PC-3 (cell line): ENCODE results near the gene GPR12. TPM values are rescaled to one million over a fixed set of nuclear protein-coding genes. Genes with fewer than 3 reads are reported as not detected.

Experiments
- ATAC-seq: fragments of 200-7000 bp; cut with Tn5 transposase; 2 replicates; pipeline ENCODE4 v1.9.1; 2020; ENCODE audit warnings: mild to moderate bottlenecking, moderate library complexity
- BruUV-seq: library from RNA; stranded (reverse); fragments of 400-500 nt; replicated peaks from 2 replicates; lab custom pipeline; 2021; lab: Mats Ljungman, UMichigan
- CTCF ChIA-PET: fragments of 300-600 bp; sonication (Branson Sonifier 250); formaldehyde crosslinking; loops from one replicate; lab custom pipeline; 2022; ENCODE audit warnings: antibody characterized with exemption; lab: Charles Lee
- POLR2A ChIA-PET: fragments of 300-600 bp; sonication (Branson Sonifier 250); formaldehyde crosslinking; loops from one replicate; lab custom pipeline; 2022; ENCODE audit warnings: antibody characterized with exemption; ENCODE audit not compliant: unreplicated experiment; lab: Charles Lee
- DNase-seq: peaks from one replicate; pipeline ENCODE4 v3.0.0-alpha.2; 2015
- H2AFZ ChIP-seq: fragments of 300-600 bp; sonication (generic); 2 replicates; pipeline ENCODE4 v1.6.0; 2016; ENCODE audit warnings: antibody characterized with exemption, low read length
- H3F3A ChIP-seq: fragments of 300-600 bp; sonication (generic); one replicate; pipeline ENCODE4 v1.6.0; 2017; ENCODE audit warnings: antibody characterized with exemption, low read length, control low read depth, mild to moderate bottlenecking; ENCODE audit not compliant: unreplicated experiment
- H3K27ac ChIP-seq: fragments of 300-600 bp; sonication (generic); 2 replicates; pipeline ENCODE4 v1.5.1; 2016; ENCODE audit warnings: mild to moderate bottlenecking, low read length
- H3K27me3 ChIP-seq: fragments of 300-600 bp; sonication (generic); 2 replicates; pipeline ENCODE4 v1.6.1; 2016; ENCODE audit warnings: low read length, mixed read lengths
- H3K36me3 ChIP-seq: fragments of 300-600 bp; sonication (generic); 2 replicates; pipeline ENCODE4 v1.6.1; 2016; ENCODE audit warnings: low read depth, mixed run types, low read length, mixed read lengths
- H3K4me1 ChIP-seq: fragments of 300-600 bp; sonication (generic); 2 replicates; pipeline ENCODE4 v1.5.1; 2016; ENCODE audit warnings: low read length; ENCODE audit not compliant: insufficient read depth
- H3K4me2 ChIP-seq: fragments of 300-600 bp; sonication (generic); 2 replicates; pipeline ENCODE4 v1.6.0; 2016; ENCODE audit warnings: low read length
- H3K4me3 ChIP-seq: fragments of 300-600 bp; sonication (generic); 2 replicates; pipeline ENCODE4 v1.5.1; 2016; ENCODE audit warnings: mild to moderate bottlenecking, low read length, mixed read lengths
- H3K79me2 ChIP-seq: fragments of 300-600 bp; sonication (generic); 2 replicates; pipeline ENCODE4 v1.6.1; 2017; ENCODE audit warnings: low read length, mixed read lengths
- H3K9ac ChIP-seq: fragments of 300-600 bp; sonication (generic); 2 replicates; pipeline ENCODE4 v1.6.0; 2016; ENCODE audit warnings: mild to moderate bottlenecking, low read length
- H3K9me2 ChIP-seq: fragments of 300-600 bp; sonication (generic); replicated peaks from 2 replicates; pipeline ENCODE4 v1.6.1; 2016; ENCODE audit warnings: mixed run types, low read length, mixed read lengths
- H3K9me3 ChIP-seq: fragments of 300-600 bp; sonication (generic); 2 replicates; pipeline ENCODE4 v1.6.1; 2016; ENCODE audit warnings: low read length, mixed read lengths
- H4K20me1 ChIP-seq: fragments of 300-600 bp; sonication (generic); 2 replicates; pipeline ENCODE4 v1.6.1; 2016; ENCODE audit warnings: low read length, mixed read lengths
- EZH2 ChIP-seq: fragments of 300-600 bp; sonication (generic); IDR thresholded peaks from one replicate; pipeline ENCODE4 v1.6.1; 2017; ENCODE audit warnings: antibody characterized with exemption, mild to moderate bottlenecking, low read length; ENCODE audit not compliant: unreplicated experiment
- EZH2phosphoT487 ChIP-seq: fragments of 300-600 bp; sonication (generic); IDR thresholded peaks from 2 replicates; pipeline ENCODE4 v1.6.1; 2018; ENCODE audit warnings: mild to moderate bottlenecking, antibody characterized with exemption, low read length, borderline replicate concordance
- intact Hi-C: fragments of 100-400 bp; cut with micrococcal nuclease; formaldehyde crosslinking; loops from 2 replicates; pipeline ENCODE4 v1.9.0; 2023
- total RNA-seq: library from RNA; depleted of rRNA; stranded (reverse); fragments of >200 nt; gene quantifications from 2 replicates; pipeline ENCODE4 v1.2.3, GENCODE V29; 2014
- TF ChIP-seq, protein P1 (sequence below): fragments of 300-600 bp; sonication (generic); conservative IDR thresholded peaks from 2 replicates; pipeline ENCODE4 v1.5.1; 2017; ENCODE audit warnings: antibody characterized with exemption, low read depth, mild to moderate bottlenecking, low read length

The GPR12 gene
- total RNA-seq, 1 experiment from 2014 or later, result not detected

DNA sequence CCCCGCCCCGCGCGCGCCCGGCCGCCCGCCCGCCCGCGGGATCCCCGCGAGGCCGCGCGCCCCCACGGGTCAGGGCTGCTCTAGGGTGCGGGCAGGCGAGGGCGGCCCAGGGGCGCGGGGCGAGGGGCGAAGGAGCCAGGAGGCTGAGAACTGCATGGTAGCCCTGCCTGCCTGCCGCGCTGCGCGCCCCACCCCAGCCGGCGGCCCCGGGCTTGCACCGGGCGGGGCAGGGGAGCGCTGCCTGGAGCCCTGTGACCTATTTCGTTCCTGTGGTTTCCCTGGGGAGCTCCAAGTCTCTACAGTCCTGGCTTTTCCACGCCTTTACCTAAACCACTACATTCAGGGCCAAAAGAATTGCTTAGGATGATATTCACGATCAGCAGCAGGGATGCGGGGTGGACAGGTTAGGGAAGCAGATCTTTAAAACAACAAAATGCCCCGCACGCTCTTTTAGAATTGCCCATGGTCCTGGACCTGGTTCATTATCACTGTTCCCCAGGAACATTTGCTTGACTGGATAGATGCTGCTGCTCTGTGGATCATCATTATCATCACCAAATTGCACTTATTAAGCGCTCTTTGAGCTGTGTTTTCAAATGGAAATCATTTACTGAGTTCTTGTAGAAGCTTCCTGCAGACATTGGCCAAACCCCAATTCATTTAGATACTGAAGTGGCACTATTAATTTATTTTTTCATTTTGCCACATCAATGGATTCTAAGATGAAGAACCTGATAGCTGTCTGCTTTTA, 421 bp upstream of the GPR12 start:
- ATAC-seq, result no peak
- POLR2A ChIA-PET, result no interaction called here
- BruUV-seq, result no TSS peak

DNA sequence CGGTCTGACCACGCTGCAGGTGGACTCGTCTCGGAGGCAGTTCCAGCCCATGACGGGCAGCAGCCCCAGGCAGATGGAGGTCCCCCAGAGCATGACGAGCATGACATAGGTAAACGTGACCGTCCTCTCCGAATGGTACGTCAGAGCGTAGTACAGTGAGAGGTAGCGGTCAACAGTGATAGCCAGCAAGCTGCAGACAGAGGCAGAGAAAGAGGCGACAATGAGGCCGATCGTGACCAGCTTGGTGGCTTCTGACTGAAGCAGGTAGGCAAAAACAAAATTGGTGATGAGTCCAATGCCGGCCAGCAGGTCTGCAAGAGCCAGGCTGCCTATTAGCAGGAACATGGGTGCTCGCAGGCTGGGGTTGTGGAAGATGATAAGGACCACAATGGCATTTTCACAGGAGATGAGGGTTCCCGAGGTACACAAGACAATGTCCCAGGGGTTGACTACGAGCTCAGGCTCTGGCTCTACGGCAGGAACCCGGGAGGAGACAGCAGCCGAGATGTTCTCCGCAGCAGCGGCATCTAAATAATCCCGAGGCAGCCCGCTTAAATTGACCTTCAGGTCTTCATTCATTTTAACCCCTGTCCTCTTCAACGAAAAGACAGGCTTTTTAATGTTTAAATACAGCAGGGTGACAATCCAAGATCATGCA, 1.2 kb downstream of the GPR12 start:
- Histone ChIP-seq H3K79me2 (no peaks in the 10 kb centered on the region), H4K20me1 (no peaks in the 10 kb centered on the region), H3K4me2 (no peak overlapping the region), H3K4me3 (no peak overlapping the region), H3K36me3 (no peaks in the 10 kb centered on the region), H3F3A (no peaks in the 10 kb centered on the region), H3K9ac (no peak overlapping the region), H3K4me1 (no peaks in the 10 kb centered on the region), H2AFZ (no peak overlapping the region), H3K27ac (no peak overlapping the region), H3K9me3 (no peaks in the 10 kb centered on the region), H3K27me3 (peaks cover 90% of the 10 kb centered on the region), H3K9me2 (no peaks in the 10 kb centered on the region)
- intact Hi-C loops, result no loop called here
- TF ChIP-seq, protein P1, sequence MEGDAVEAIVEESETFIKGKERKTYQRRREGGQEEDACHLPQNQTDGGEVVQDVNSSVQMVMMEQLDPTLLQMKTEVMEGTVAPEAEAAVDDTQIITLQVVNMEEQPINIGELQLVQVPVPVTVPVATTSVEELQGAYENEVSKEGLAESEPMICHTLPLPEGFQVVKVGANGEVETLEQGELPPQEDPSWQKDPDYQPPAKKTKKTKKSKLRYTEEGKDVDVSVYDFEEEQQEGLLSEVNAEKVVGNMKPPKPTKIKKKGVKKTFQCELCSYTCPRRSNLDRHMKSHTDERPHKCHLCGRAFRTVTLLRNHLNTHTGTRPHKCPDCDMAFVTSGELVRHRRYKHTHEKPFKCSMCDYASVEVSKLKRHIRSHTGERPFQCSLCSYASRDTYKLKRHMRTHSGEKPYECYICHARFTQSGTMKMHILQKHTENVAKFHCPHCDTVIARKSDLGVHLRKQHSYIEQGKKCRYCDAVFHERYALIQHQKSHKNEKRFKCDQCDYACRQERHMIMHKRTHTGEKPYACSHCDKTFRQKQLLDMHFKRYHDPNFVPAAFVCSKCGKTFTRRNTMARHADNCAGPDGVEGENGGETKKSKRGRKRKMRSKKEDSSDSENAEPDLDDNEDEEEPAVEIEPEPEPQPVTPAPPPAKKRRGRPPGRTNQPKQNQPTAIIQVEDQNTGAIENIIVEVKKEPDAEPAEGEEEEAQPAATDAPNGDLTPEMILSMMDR, result no peak
- TF ChIP-seq EZH2, result no peak
- no peak for TF ChIP-seq EZH2phosphoT487
- ChIA-PET POLR2A (no interaction called here), CTCF (interaction anchor here (0.6 kb wide), 1 partner anchor 171 kb away, joined by 3 read pairs; no protein-coding TSS in a partner anchor)
- DNase-seq (no peak), ATAC-seq (no peak)
- BruUV-seq, result no TSS peak

More for the DNA sequence above, 421 bp upstream of the GPR12 start:
- H3K9ac ChIP-seq, result no peak overlapping the region
- peaks cover 94% of the 10 kb centered on the region for H3K27me3 ChIP-seq
- no peaks in the 10 kb centered on the region for H3F3A ChIP-seq
- H3K4me1 ChIP-seq, result no peaks in the 10 kb centered on the region
- H2AFZ ChIP-seq, result no peak overlapping the region
- H3K27ac ChIP-seq, result no peak overlapping the region
- H3K9me2 ChIP-seq, result no peaks in the 10 kb centered on the region
- no peaks in the 10 kb centered on the region for H3K79me2 ChIP-seq
- CTCF ChIA-PET, result no interaction called here
- H3K4me3 ChIP-seq, result no peak overlapping the region
- TF ChIP-seq EZH2phosphoT487 (peak; percentile 48; the same call in 1 of the 2 replicates), EZH2 (no peak)
- no peaks in the 10 kb centered on the region for H3K36me3 ChIP-seq
- H3K4me2 ChIP-seq, result no peak overlapping the region
- no peaks in the 10 kb centered on the region for H4K20me1 ChIP-seq
- intact Hi-C loops, result no loop called here
- no peak for DNase-seq
- H3K9me3 ChIP-seq, result no peaks in the 10 kb centered on the region

DNA sequence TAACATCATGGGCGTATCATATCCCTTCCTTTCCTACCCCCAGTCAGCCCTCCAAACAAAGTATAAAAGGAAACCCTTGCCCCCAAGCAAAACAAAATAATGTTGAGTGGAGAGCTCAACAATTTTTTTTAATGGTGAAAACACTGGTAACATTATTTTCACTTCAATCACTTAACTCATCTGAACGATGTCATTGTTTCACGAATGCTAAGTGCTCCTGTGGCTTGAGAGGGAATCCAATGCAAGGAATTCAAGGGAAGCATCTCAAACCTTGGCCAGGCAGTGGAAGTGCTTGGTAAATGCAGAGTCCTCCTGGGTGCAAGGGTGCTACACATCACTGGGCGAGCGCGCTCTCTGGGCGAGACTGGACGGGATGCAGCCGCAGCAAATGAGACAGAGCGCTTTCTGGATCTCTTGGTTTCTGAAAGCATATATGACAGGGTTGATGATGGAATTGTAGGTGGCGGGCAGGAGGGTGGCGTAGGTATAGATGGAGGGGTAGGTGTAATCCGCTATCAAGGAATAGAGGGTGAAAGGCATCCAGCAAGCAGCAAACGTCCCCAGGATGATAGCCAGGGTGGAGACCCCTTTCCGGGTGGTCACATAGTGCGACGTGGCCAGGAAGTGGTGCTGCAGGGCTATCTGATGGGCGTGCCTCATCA, 2.0 kb downstream of the GPR12 start:
- Histone ChIP-seq H3K4me3 (no peak overlapping the region), H3K9ac (no peak overlapping the region), H3K9me3 (no peaks in the 10 kb centered on the region), H3K79me2 (no peaks in the 10 kb centered on the region), H3K27me3 (peaks cover 86% of the 10 kb centered on the region), H3K9me2 (no peaks in the 10 kb centered on the region), H3K4me1 (no peaks in the 10 kb centered on the region), H4K20me1 (no peaks in the 10 kb centered on the region), H3K36me3 (no peaks in the 10 kb centered on the region), H3F3A (no peaks in the 10 kb centered on the region), H3K4me2 (no peak overlapping the region), H3K27ac (no peak overlapping the region), H2AFZ (no peak overlapping the region)
- TF ChIP-seq EZH2phosphoT487 (no peak), EZH2 (no peak)
- TF ChIP-seq, protein P1, result no peak
- ChIA-PET CTCF (no interaction called here), POLR2A (no interaction called here)
- no TSS peak for BruUV-seq
- DNase-seq (no peak), ATAC-seq (no peak)
- intact Hi-C loops, result no loop called here
